HG03354 (cell line): ENCODE results near the gene SEMA5B.

Experiments used
- ATAC-seq: cut with Tn5 transposase; IDR thresholded peaks from one replicate; pipeline ENCODE4 v1.9.1; 2021; ENCODE audit warnings: mild to moderate bottlenecking; ENCODE audit not compliant: unreplicated experiment, poor library complexity, severe bottlenecking

The SEMA5B gene

GRCh38 chr3:122957707-122958689, 69.6 kb downstream of the SEMA5B start:
- no peak for ATAC-seq

- no peak for ATAC-seq
Measured at GRCh38 chr3:122956693-122957455, 70.7 kb downstream of the SEMA5B start.

GRCh38 chr3:122955916-122956692, 71.5 kb downstream of the SEMA5B start:
- no peak for ATAC-seq

- peak; percentile 84 for ATAC-seq
Measured at GRCh38 chr3:122952520-122952919, 75.0 kb downstream of the SEMA5B start.

GRCh38 chr3:122948408-122948807, 79.2 kb downstream of the SEMA5B start:
- ATAC-seq, result no peak

GRCh38 chr3:122947738-122948137, 79.8 kb downstream of the SEMA5B start:
- no peak for ATAC-seq

- no peak for ATAC-seq
Measured at GRCh38 chr3:122947196-122947595, 80.4 kb downstream of the SEMA5B start.

GRCh38 chr3:122946185-122946584, 81.4 kb downstream of the SEMA5B start:
- no peak for ATAC-seq

- ATAC-seq, result no peak
Measured at GRCh38 chr3:122945230-122945629, 82.3 kb downstream of the SEMA5B start.

- no peak for ATAC-seq
Measured at GRCh38 chr3:122944671-122945161, 82.8 kb downstream of the SEMA5B start.

GRCh38 chr3:122943828-122944190, 83.8 kb downstream of the SEMA5B start:
- no peak for ATAC-seq

GRCh38 chr3:122942937-122943827, 84.4 kb downstream of the SEMA5B start:
- ATAC-seq, result peak; percentile 63

GRCh38 chr3:122942239-122942638, 85.3 kb downstream of the SEMA5B start:
- no peak for ATAC-seq

GRCh38 chr3:122941228-122942206, 86.0 kb downstream of the SEMA5B start:
- ATAC-seq, result no peak

GRCh38 chr3:122940628-122941086, 86.9 kb downstream of the SEMA5B start:
- ATAC-seq, result no peak

- no peak for ATAC-seq
Measured at GRCh38 chr3:122938783-122939425, 88.7 kb downstream of the SEMA5B start.

GRCh38 chr3:122937745-122938144, 89.8 kb downstream of the SEMA5B start:
- ATAC-seq, result no peak
